Hepatic stellate cell (primary cell): ENCODE results near the gene BEGAIN.
A peak's percentile ranks its signal among the peaks of the same experiment; 100 is the strongest.

Experiments used
- DNase-seq: peaks from one replicate; pipeline ENCODE4 v3.0.0; 2011; ENCODE audit warnings: low spot score

The BEGAIN gene

GRCh38 chr14:100548939-100549338, 38.3 kb downstream of the BEGAIN start:
- no peak for DNase-seq

- DNase-seq: no peak
These were observed 38.9 kb downstream of the BEGAIN start for GRCh38 chr14:100548295-100548655.

GRCh38 chr14:100547633-100548294, 39.5 kb downstream of the BEGAIN start:
- peak; percentile 60 for DNase-seq

GRCh38 chr14:100546051-100546443, 41.2 kb downstream of the BEGAIN start:
- no peak for DNase-seq

GRCh38 chr14:100545359-100545758, 41.9 kb downstream of the BEGAIN start:
- no peak for DNase-seq

- DNase-seq: no peak
These were observed 42.6 kb downstream of the BEGAIN start for GRCh38 chr14:100544506-100545141.

GRCh38 chr14:100543471-100544455, 43.5 kb downstream of the BEGAIN start:
- no peak for DNase-seq

GRCh38 chr14:100542619-100543205, 44.5 kb downstream of the BEGAIN start:
- no peak for DNase-seq

- no peak for DNase-seq
These were observed 45.3 kb downstream of the BEGAIN start for GRCh38 chr14:100541621-100542560.

GRCh38 chr14:100540926-100541620, 46.1 kb downstream of the BEGAIN start:
- DNase-seq: no peak

GRCh38 chr14:100540141-100540925, 46.9 kb downstream of the BEGAIN start:
- no peak for DNase-seq

GRCh38 chr14:100539766-100540140, 47.5 kb downstream of the BEGAIN start:
- DNase-seq: no peak

- DNase-seq: no peak
These were observed 48.1 kb downstream of the BEGAIN start for GRCh38 chr14:100539003-100539660.

- no peak for DNase-seq
These were observed 48.7 kb downstream of the BEGAIN start for GRCh38 chr14:100538351-100539002.

GRCh38 chr14:100537446-100538350, 49.5 kb downstream of the BEGAIN start:
- DNase-seq: no peak

- no peak for DNase-seq
These were observed 50.3 kb downstream of the BEGAIN start for GRCh38 chr14:100536721-100537445.

- DNase-seq: no peak
These were observed 51.1 kb downstream of the BEGAIN start for GRCh38 chr14:100536121-100536510.
